ENCODE data around the gene AK2. TPM values are rescaled to one million over a fixed set of nuclear protein-coding genes. Genes with fewer than 3 reads are reported as not detected.

Gene AK2
- total and polyA plus RNA-seq, 7 donors = 79.6 to 202 (median 139) TPM

DNA sequence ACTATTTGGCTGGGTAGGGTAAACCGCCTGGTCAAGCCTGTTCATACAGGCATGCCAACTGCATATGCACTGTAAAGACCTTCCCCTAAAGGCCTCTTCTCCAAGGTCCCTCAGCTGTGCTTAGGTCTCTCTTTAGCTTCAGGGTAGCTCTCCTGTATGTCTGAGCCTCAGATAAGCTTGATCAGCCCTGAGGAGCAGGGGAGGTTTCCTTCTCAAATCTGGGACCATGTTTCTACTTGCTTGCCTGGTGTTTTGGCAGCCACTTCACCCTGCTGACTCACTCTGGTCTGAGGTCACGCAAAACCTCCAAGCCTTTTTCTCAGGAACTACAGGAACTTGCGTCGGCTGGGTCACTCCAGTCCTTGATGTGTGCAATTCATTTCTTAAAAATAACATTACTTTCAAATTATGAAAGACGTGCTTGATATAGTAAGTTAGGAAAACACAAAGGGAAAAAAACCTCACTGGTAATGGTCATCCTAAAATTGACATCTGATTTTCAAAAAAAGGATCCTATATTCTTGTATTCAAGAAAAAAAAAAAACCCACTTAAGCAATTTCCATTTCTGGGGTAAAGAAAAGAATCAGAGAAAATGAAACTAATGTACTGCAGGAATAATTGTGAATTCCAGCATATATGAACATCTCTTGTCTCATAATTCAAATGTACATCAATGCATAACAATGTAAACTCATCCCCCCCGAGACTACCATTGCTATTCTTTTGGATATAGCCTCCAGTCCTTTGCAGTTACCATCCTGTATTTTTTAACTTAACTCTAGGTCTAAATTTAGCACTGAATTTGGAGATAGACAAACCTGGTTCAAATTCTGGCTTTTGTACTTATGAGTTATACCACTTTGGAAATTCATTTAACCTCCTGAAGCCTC, 47.3 kb downstream of the AK2 start:
- Histone ChIP-seq H3K36me3 (no peaks in the 10 kb centered on the region), H3K27ac (peak overlapping the region; percentile 15 to 66 (median 52)), H3K4me3 (no peak overlapping the region), H3K4me1 (peaks cover 0 to 32% (median 13%) of the 10 kb centered on the region in 4 donors), H3K9me3 (no peaks in the 10 kb centered on the region), H3K27me3 (no peaks in the 10 kb centered on the region)
- DNase-seq = peak; percentile 91
- intact Hi-C loops (cut with DNase I) = no loop called here
- TF ChIP-seq POLR2A (IDR thresholded peaks at IDR 0.05) = no peak
- peak in 1 of 4 donors; percentile 31 for TF ChIP-seq EP300 (IDR thresholded peaks at IDR 0.05)
- TF ChIP-seq CTCF (IDR thresholded peaks at IDR 0.05) = no peak
- peak in 2 of 4 donors; percentile 36 to 67 for TF ChIP-seq POLR2AphosphoS5 (IDR thresholded peaks at IDR 0.05)
- 63 to 82% methylated on average over 6 of the region's 6 CpGs for WGBS, 2 donors

DNA sequence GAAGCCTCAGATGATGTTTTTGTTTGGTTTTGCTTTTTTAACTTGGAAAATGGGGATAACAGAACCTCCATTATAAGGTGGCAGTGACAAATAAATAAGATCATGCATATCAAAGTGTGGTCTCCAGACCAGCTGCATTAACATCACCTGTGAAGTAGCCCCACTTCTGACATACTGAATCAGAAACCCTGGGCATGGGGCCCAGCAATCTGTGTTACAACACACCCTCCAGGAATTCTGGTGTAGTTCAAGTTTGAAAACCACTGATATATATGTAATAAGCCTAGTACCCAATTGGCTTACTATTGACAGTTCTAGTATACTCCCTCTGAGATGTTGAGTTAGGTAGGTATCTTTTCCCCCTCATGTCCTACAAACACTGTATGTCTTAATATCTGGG, 48.0 kb downstream of the AK2 start:
- H3K27me3 ChIP-seq = no peaks in the 10 kb centered on the region
- no peaks in the 10 kb centered on the region for H3K9me3 ChIP-seq
- H3K4me1 ChIP-seq = peaks cover 0 to 32% (median 13%) of the 10 kb centered on the region in 4 donors
- peak; percentile 75 for DNase-seq
- no peak overlapping the region for H3K4me3 ChIP-seq
- no peaks in the 10 kb centered on the region for H3K36me3 ChIP-seq
- peak overlapping the region; percentile 15 to 66 (median 52) for H3K27ac ChIP-seq
- TF ChIP-seq POLR2AphosphoS5 (IDR thresholded peaks at IDR 0.05) = no peak
- TF ChIP-seq CTCF (IDR thresholded peaks at IDR 0.05) = no peak
- TF ChIP-seq EP300 (IDR thresholded peaks at IDR 0.05) = no peak
- TF ChIP-seq POLR2A (IDR thresholded peaks at IDR 0.05) = no peak
- intact Hi-C loops (cut with DNase I) = no loop called here

DNA sequence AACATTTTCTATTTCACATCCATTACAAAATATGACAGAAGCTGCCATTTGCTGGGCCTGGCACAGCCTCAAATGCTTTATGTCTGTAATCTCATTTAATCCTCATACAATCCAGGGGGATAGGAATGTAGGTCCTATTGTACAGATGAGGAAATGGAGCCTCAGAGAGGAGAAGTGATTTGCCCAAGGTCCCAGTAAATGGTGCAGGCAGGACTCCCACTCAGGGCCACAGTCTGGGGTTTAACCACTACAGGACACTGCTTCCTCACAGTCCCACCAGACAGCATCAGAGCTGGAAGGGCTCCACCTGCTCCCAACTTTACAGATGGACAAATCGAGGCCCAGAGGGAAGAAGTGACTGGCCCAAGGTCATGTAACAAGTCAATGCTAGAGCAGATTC, 51.5 kb downstream of the AK2 start:
- no peaks in the 10 kb centered on the region for H3K9me3 ChIP-seq
- WGBS, 2 donors = 91 to 94% methylated on average over 1 of the region's 1 CpG
- no peaks in the 10 kb centered on the region for H3K36me3 ChIP-seq
- no peak overlapping the region for H3K4me3 ChIP-seq
- TF ChIP-seq POLR2AphosphoS5 (IDR thresholded peaks at IDR 0.05) = no peak
- TF ChIP-seq CTCF (IDR thresholded peaks at IDR 0.05) = no peak
- no peak for TF ChIP-seq POLR2A (IDR thresholded peaks at IDR 0.05)
- no peak for TF ChIP-seq EP300 (IDR thresholded peaks at IDR 0.05)
- H3K27ac ChIP-seq = no peak overlapping the region
- no peaks in the 10 kb centered on the region for H3K27me3 ChIP-seq
- intact Hi-C loops (cut with DNase I) = no loop called here
- DNase-seq = no peak
- peaks cover 0 to 24% (median 14%) of the 10 kb centered on the region in 4 donors for H3K4me1 ChIP-seq

DNA sequence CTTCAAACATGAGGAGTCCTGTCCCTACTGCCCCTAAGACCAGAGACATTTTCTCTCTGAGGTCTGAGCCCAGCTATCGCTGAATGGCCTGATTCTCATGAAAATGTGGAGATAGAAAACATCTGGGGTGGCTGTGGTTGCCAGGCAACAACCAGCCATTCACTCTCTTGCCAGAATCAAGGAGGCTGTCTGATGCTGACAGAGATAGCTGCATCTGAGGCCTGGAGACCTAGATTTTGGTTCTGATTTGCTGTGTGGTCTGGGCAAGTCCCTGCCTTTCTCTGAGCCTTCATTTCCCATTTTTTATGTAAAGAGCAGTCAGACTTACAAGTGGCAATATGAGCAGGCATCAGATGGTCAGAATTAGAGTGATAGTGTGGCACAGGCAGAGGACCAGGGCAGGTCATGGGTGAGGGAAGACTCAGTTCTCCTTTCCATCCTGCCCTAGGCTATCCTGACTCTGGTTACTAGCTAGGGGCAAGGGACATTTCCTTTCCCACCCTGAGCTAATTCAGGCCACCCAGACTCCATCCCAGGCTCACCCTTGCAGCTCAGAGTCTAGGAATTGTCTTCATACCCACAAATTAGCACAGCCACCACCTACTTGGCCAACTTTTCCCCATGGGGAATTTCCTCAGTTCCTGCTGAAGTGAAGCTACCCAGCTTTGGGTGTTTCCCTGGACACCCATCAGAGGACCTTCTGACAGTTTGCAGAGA, 52.1 kb downstream of the AK2 start:
- Histone ChIP-seq H3K4me1 (peaks cover 0 to 19% (median 12%) of the 10 kb centered on the region in 4 donors), H3K36me3 (no peaks in the 10 kb centered on the region), H3K27me3 (no peaks in the 10 kb centered on the region), H3K27ac (peak overlapping the region in 3 of 4 donors; percentile 20 to 43 (median 34)), H3K4me3 (no peak overlapping the region), H3K9me3 (no peaks in the 10 kb centered on the region)
- TF ChIP-seq POLR2AphosphoS5 (IDR thresholded peaks at IDR 0.05) = no peak
- no peak for TF ChIP-seq EP300 (IDR thresholded peaks at IDR 0.05)
- TF ChIP-seq CTCF (IDR thresholded peaks at IDR 0.05) = no peak
- no peak for TF ChIP-seq POLR2A (IDR thresholded peaks at IDR 0.05)
- intact Hi-C loops (cut with DNase I) = no loop called here
- DNase-seq = no peak
- 65 to 83% methylated on average over 1 of the region's 1 CpG for WGBS, 2 donors

All from sigmoid colon (tissue), 7 donors.